ENCODE measurements around the gene TRMT2A.

Gene TRMT2A

GRCh38 chr22:20133930-20134549 is 17.0 kb upstream of the TRMT2A start:
- DNase-seq, result no peak

- DNase-seq, result no peak
These were observed 15.7 kb upstream of the TRMT2A start for GRCh38 chr22:20132686-20133246.

- DNase-seq, result no peak
These were observed 15.0 kb upstream of the TRMT2A start for GRCh38 chr22:20131859-20132685.

- peak; percentile 40 to 52 for DNase-seq
These were observed 14.5 kb upstream of the TRMT2A start, which contains the start of gene ZDHHC8 for GRCh38 chr22:20131597-20131858. ZDHHC8 (plus strand) TSS chr22:20131804; CDS start chr22:20131948, 144 bp downstream.

GRCh38 chr22:20130731-20131596 is 13.9 kb upstream of the TRMT2A start:
- peak; percentile 82 to 84 for DNase-seq

GRCh38 chr22:20130319-20130718 is 13.3 kb upstream of the TRMT2A start:
- DNase-seq, result no peak

GRCh38 chr22:20129747-20130014 is 12.7 kb upstream of the TRMT2A start:
- DNase-seq, result no peak

GRCh38 chr22:20128902-20129746 is 12.1 kb upstream of the TRMT2A start:
- peak; percentile 50 to 52 for DNase-seq

GRCh38 chr22:20128619-20128901 is 11.5 kb upstream of the TRMT2A start:
- DNase-seq, result no peak

GRCh38 chr22:20127869-20128618 is 11.0 kb upstream of the TRMT2A start:
- no peak for DNase-seq

- no peak for DNase-seq
These were observed 10.4 kb upstream of the TRMT2A start for GRCh38 chr22:20127318-20127868.

- no peak for DNase-seq
These were observed 9.4 kb upstream of the TRMT2A start for GRCh38 chr22:20126284-20127029.

GRCh38 chr22:20125201-20126174 is 8.5 kb upstream of the TRMT2A start:
- DNase-seq, result no peak

- DNase-seq, result no peak
These were observed 7.2 kb upstream of the TRMT2A start for GRCh38 chr22:20124083-20124787.

- DNase-seq, result no peak
These were observed 6.5 kb upstream of the TRMT2A start for GRCh38 chr22:20123366-20124082.

GRCh38 chr22:20121856-20122415 is 4.9 kb upstream of the TRMT2A start:
- no peak for DNase-seq

- no peak for DNase-seq
These were observed 1.4 kb upstream of the TRMT2A start for GRCh38 chr22:20118300-20119020.

Data from activated CD4-positive, alpha-beta T cell treated with anti-CD3 and anti-CD28 coated beads for 4 hours (primary cell).